Left lung (tissue), 10 donors: ENCODE measurements around the gene COG6. TPM values are rescaled to one million over a fixed set of nuclear protein-coding genes. Genes with fewer than 3 reads are reported as not detected.

ENCODE experiments used
- ATAC-seq: fragments of 200-7000 bp; cut with Tn5 transposase; one replicate; pipeline ENCODE4 v1.9.1; 2020; ENCODE audit warnings: moderate library complexity
- DNase-seq, 4 donors: peaks; one replicate each; pipeline ENCODE4 v3.0.0-alpha.2; 2013 to 2020
- H3K27ac ChIP-seq, 2 donors: fragments of 200-600 bp; sonication (generic) in 1 of 2; one replicate each; pipeline versions ENCODE4 v1.5.0 to v1.8.0; 2020 to 2021
- H3K27me3 ChIP-seq, 2 donors: fragments of 200-600 bp; sonication (generic) in 1 of 2; one replicate each; pipeline versions ENCODE4 v1.5.0 to v1.8.0; 2020 to 2021
- H3K36me3 ChIP-seq, 2 donors: fragments of 200-600 bp; sonication (generic) in 1 of 2; one replicate each; pipeline versions ENCODE4 v1.5.0 to v1.8.0; 2020 to 2021
- H3K4me1 ChIP-seq, 2 donors: fragments of 200-600 bp; one replicate each; pipeline ENCODE4 v1.8.0; 2021
- H3K4me3 ChIP-seq, 2 donors: fragments of 200-600 bp; sonication (generic) in 1 of 2; one replicate each; pipeline versions ENCODE4 v1.5.0 to v1.8.0; 2020 to 2021; ENCODE audit warnings: mild to moderate bottlenecking in 1 of 2
- H3K9me3 ChIP-seq, 2 donors: fragments of 200-600 bp; sonication (generic) in 1 of 2; one replicate each; pipeline versions ENCODE4 v1.5.0 to v1.8.0; 2020 to 2021
- intact Hi-C, 2 donors: fragments of 100-400 bp; cut with DNase I; formaldehyde crosslinking; loops; one replicate each; pipeline versions ENCODE4 v1.11.2 to v1.14.2; 2022
- polyA plus RNA-seq, 6 donors: library from polyadenylated mRNA; unstranded; fragments of 120-200 nt; gene quantifications; one replicate each; pipeline ENCODE4 v1.2.1, GENCODE V29; 2013; ENCODE audit not compliant: insufficient read length in 6 of 6
- total RNA-seq, 2 donors: library from RNA; stranded (reverse); fragmentation: NEBNext Ultra II Directional; extraction: Animal tissue kit (Norgen Biotek cat#: 25700); gene quantifications; one replicate each; pipeline ENCODE4 v1.2.1, GENCODE V29; 2021
- TF ChIP-seq, protein P1 (sequence below), 2 donors: fragments of 200-600 bp; sonication (generic) in 1 of 2; IDR thresholded peaks; one replicate each; pipeline versions ENCODE4 v1.5.0 to v1.8.0; 2021; ENCODE audit warnings: antibody characterized with exemption in 2 of 2
- donor health status: DM: no; HTN: yes; CAD: no.
- donor health status: DM: no; HTN: no; CAD: no.

The COG6 gene
- total and polyA plus RNA-seq, 8 donors = 30.6 to 40.2 (median 36.3) TPM

DNA sequence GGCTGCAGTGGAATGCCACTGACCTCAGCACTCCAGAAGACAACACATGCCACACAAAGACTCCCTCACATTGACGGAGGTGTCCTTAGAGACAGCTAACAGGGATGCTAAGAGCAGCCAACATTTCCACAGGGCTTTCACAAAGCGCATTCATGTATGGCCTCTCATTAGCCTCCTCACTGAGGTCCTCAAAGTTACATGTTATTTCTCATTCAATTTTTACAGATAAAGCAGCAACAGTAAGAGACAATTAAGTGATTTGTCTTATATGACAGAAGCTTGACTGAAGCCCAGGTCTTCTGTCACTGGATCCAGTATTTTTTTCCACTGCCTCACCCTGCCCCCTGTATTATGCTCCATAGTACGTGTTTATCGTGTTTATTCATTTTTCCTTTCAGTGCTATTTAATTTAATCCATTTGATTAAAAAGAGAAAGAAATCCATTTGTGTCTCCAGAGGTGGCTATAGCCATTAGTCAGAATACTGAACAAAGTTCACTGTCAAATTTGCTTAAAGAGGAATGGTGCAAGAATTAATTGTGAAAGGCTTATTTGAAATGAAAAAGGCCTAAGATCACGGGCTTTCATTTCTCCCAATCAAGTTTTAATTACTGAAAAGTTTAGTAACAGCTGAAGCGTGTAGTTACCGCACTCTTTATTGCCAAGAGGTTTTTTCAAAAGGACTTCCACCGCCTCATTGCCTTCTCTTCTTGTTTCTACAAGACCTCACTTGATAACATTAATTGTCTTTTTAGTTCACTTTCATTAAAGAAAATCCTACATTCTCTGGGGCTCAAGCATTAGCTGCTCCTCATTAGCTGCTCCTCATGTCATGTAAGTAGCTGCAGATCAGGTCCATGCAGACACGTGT lies 115.0 kb downstream of the COG6 start:
- TF ChIP-seq, protein P1, sequence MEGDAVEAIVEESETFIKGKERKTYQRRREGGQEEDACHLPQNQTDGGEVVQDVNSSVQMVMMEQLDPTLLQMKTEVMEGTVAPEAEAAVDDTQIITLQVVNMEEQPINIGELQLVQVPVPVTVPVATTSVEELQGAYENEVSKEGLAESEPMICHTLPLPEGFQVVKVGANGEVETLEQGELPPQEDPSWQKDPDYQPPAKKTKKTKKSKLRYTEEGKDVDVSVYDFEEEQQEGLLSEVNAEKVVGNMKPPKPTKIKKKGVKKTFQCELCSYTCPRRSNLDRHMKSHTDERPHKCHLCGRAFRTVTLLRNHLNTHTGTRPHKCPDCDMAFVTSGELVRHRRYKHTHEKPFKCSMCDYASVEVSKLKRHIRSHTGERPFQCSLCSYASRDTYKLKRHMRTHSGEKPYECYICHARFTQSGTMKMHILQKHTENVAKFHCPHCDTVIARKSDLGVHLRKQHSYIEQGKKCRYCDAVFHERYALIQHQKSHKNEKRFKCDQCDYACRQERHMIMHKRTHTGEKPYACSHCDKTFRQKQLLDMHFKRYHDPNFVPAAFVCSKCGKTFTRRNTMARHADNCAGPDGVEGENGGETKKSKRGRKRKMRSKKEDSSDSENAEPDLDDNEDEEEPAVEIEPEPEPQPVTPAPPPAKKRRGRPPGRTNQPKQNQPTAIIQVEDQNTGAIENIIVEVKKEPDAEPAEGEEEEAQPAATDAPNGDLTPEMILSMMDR (IDR thresholded peaks at IDR 0.05) = no peak
- H3K36me3 ChIP-seq = no peaks in the 10 kb centered on the region
- intact Hi-C loops = no loop called here
- ATAC-seq (no peak), DNase-seq (no peak)
- no peak overlapping the region for H3K27ac ChIP-seq
- no peaks in the 10 kb centered on the region for H3K27me3 ChIP-seq
- H3K4me3 ChIP-seq = no peak overlapping the region
- H3K9me3 ChIP-seq = no peaks in the 10 kb centered on the region
- H3K4me1 ChIP-seq = no peaks in the 10 kb centered on the region

DNA sequence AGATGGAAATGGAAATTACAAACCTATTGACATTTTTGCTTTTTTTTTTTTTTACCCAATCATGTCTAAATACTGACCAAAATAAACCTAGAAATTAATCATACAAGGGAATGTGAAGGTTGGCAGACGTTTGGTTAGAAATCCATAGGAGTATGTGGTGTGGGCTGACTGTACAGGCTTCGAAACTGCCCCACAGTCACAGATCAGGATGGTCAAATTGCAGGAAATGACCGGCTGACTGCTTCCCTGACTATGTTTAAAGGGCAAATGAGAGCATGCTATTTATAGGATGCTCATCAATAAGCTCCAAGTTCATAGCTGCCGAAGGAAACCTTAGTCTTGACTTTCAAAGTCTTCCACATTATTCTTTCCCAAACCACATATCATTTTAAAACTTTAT lies 118.4 kb downstream of the COG6 start:
- Histone ChIP-seq H3K4me3 (no peak overlapping the region), H3K27ac (no peak overlapping the region), H3K9me3 (peaks cover 0 to 2% of the 10 kb centered on the region in 2 donors), H3K27me3 (no peaks in the 10 kb centered on the region), H3K36me3 (no peaks in the 10 kb centered on the region), H3K4me1 (no peaks in the 10 kb centered on the region)
- intact Hi-C loops = no loop called here
- TF ChIP-seq, protein P1 (IDR thresholded peaks at IDR 0.05) = no peak
- DNase-seq (no peak), ATAC-seq (no peak)

DNA sequence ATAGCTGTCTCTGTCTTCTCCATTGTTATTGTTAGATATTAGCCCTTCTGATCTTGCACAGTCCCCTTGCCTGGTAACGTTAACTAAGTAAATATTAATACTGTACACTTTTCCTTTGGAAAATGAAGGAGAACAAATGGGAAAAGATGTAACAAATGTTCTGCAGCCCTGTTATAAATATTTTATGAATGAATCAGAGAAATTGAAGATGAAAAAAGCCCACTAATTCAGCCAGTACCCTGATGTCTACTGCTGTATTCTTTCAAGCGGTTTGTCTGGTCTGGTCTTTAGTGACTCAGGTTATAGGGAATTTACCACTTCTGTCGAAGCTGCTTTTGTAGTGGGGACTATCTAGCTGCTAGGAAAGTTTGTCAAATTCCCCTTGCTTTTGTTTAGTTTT lies 121.0 kb downstream of the COG6 start:
- TF ChIP-seq, protein P1 (IDR thresholded peaks at IDR 0.05) = no peak
- Histone ChIP-seq H3K4me1 (no peaks in the 10 kb centered on the region), H3K36me3 (no peaks in the 10 kb centered on the region), H3K27me3 (no peaks in the 10 kb centered on the region), H3K4me3 (no peak overlapping the region), H3K9me3 (peaks cover 0 to 2% of the 10 kb centered on the region in 2 donors), H3K27ac (peak overlapping the region in 1 of 2 donors; percentile 77)
- peak; percentile 60 for ATAC-seq
- intact Hi-C loops = no loop called here
- DNase-seq = no peak

DNA sequence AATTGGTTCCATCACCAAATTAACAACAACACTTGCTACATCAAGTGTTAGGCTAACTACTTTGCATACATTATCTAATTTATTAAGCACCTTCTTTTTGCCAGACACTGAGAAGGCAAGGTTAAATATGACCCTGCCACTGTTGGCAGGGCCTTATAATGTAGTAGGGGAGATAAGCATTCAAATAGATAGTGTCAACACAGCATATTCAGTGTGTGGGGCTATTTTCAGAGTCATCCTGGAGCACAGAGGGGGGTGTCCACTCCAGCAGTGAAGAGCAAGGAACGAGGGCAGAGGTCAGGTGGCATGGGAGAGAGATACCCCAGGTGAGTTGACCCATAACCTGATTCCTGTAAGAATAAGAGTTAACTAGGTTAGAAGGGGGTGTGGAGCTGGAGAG lies 121.6 kb downstream of the COG6 start:
- TF ChIP-seq, protein P1 (IDR thresholded peaks at IDR 0.05) = no peak

DNA sequence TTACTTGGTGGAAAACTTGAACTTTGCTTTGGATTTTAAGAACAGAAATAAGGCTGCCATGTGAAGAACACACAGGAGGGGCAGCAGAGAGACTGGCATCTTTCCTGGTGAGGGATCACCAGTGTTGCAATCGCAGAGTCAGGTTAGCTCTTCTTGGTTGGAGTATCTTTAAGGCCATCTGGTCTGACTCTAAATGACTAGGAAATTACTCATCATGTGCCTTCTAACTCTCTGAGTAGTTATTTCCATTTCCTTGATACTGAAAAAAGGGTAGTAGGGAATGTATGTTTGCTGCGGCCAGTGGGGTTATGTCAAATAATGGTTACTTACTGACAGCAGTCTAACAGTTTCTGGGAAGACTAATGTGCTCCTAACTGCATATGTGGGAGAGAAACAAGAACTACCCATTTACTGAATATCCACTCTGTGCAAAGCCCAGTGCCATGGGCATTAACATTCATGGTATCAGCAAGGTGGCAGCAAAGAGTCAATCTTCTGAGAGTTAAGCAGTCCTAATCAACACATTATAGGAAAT lies 122.1 kb downstream of the COG6 start:
- H3K27me3 ChIP-seq = no peaks in the 10 kb centered on the region
- H3K27ac ChIP-seq = peak overlapping the region in 1 of 2 donors; percentile 69
- no peaks in the 10 kb centered on the region for H3K4me1 ChIP-seq
- ATAC-seq (peak; percentile 56), DNase-seq (no peak)
- no peaks in the 10 kb centered on the region for H3K36me3 ChIP-seq
- intact Hi-C loops = no loop called here
- H3K9me3 ChIP-seq = peaks cover 0 to 2% of the 10 kb centered on the region in 2 donors
- H3K4me3 ChIP-seq = no peak overlapping the region
- TF ChIP-seq, protein P1 (IDR thresholded peaks at IDR 0.05) = no peak

More for the DNA sequence above, 121.6 kb downstream of the COG6 start:
- H3K36me3 ChIP-seq = no peaks in the 10 kb centered on the region
- H3K4me3 ChIP-seq = no peak overlapping the region
- ATAC-seq (no peak), DNase-seq (no peak)
- peak overlapping the region in 1 of 2 donors; percentile 69 for H3K27ac ChIP-seq
- peaks cover 0 to 2% of the 10 kb centered on the region in 2 donors for H3K9me3 ChIP-seq
- H3K4me1 ChIP-seq = no peaks in the 10 kb centered on the region
- no peaks in the 10 kb centered on the region for H3K27me3 ChIP-seq
- intact Hi-C loops = no loop called here
